GM19328 (cell line): ENCODE measurements around the gene PPID.
"Not testable (repeated sequence)": the region's sequence is repeated elsewhere in the genome, so short reads cannot be mapped to it uniquely, and the experiment has no call there.

Experiments used
- ATAC-seq: cut with Tn5 transposase; IDR thresholded peaks from one replicate; pipeline ENCODE4 v1.9.1; 2021; ENCODE audit warnings: mild to moderate bottlenecking, moderate library complexity; ENCODE audit not compliant: unreplicated experiment

PPID gene

DNA sequence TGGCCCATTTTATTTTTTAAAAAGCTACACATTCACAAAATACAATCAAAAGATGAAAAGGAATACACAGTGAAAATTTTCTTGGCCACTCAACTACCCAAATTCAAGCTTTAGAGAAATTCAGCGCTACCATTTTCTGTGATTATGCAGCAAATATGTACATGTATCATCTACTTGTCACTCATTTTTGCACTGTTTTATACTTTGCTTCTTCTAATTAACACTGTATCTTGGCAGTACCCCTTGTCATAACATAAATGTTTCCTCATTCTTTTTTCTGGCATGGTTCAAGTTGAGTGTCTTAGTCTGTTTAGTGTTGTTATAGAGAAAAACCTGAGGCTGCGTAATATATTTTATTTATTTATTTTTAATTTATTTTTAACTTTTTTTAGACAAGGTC, 15.7 kb upstream of the PPID start:
- ATAC-seq, result no peak

DNA sequence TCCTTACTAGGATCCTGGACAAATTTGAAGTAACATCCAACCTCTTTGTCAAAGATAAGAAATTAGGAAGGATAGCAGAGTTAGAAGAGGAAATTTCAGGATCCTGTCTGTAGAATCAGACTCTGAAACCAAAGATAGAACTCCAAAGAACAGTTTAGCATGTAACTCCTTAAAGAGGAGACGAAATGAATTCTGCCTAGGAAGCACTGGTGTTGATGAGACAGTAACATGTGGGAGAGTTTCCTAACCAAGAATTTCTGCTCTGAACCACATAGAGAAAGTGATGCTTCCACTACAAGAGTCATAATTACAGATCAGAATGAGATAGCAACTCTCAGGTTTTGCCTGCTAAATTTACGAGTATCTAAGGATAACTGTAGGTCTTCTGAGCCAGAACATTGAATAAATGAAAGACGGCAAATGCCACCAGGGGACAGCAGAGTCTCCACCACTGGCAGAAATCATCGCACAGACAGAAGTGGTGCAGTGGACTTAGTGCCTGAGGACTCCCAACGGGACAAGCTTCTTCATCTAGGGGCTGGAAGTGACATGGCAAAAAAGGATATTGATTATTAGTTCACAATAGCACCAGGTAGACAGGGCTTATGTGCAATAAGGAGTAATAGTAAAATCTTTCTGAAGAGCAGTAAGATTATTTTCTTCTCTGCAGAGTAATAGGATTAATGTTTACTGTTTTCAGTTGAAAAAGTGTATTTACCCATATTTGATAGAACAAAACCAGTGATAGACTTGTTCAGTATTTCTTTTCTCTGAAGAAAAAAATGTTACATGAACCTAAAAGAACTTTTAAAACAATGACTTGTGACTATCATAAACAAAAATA, 6.7 kb upstream of the PPID start:
- ATAC-seq, result peak; percentile 83

DNA sequence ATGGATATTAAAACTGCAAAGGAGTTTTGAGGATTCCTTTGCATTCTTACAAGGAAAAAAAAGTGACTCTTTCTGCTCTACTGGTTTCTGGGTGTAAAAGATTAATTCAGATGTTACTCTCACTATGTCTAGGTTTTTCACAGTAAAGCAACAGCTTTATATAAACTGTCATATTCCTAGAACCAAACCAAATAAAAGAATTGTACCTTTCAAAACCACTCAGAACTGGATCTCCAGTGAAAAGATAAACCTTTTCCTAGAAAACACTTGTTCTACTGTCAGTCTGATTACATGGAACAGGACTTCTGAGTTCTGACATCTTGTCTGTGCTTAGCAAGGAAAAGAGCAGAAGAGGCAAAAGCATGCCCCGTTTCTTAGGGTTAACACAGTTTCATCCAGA, 5.0 kb upstream of the PPID start:
- ATAC-seq, result no peak

DNA sequence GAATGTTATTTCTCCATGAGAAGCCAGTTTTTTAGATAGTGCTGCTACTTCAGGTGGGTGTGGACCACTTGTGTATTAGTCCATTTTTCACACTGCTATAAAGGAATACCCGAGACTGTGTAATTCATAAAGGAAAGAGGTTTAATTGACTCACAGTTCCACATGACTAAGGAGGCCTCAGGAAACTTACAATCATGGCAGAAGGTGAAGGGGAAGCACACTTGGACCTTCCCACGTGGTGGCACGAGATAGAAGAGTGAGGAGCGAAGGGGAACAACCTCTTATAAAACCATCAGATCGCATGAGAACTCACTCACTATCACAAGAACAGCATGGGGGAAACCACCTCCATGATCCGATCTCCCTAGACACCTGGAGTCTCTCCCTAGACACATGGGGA, 3.4 kb upstream of the PPID start:
- no peak for ATAC-seq

DNA sequence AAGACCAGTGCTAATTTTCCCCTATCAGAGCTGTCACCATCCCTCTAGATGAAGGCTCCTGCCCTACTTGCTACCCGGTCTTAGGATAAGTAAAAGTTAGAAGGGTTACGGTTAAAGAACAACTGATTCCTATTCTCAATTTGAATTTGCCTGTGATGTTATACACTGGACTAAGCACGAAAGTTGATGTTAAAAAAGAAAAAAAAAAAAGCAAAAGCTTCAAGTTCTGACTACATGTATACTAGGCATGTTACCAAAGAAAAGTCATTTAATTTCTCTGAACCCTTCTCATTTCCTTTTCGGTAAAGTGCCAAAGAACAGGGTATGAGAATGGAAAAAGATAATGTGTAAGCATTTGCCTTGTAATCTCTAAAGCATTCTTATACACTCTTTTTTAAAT, 1.4 kb upstream of the PPID start:
- ATAC-seq, result no peak

DNA sequence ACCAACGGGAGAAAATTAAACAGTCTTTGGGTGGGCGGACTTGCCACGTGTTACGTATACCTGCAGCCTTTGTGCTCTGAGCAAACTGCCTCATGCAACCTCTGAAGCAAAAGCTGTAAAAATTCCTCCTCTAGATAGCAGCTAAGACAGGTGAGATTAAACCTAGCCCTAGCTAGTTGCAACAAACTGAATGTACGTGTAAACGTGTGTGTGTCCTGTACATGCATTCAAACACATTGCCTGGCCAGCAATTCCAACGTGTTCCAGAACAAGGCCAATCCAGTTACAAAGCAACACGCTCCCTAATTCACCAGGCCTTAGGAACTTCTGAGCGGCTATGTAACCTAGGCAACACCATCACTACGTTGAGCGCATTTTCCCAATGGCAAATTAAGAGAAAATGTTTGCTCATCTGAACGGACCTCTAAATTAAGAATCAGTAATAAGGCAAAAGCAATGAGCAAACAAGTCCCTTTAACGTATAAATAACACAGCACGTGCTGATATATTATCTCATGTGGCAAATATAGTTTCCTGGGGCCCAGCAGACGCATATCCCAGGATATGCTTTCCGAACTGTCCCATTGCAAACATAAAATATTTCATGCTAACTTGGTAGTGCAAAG, 792 bp downstream of the PPID start:
- ATAC-seq, result peak; percentile 10

DNA sequence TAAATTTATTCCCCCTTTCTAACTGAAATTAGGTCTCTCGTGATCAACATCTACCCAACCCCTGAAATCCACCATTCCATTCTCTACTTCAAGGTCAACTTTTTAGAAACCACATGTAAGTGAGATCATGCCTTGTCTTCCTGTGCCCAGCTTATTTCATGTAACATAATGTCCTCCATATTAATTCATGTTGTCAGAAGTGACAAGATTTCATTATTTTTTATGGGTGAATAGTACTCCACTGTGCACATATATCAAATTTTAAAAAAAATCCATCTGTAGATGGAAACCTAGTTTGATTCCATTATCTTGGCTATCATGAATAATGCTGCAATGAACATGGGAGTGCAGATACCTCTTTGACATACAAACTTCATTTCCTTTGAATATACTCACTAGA, 1.5 kb downstream of the PPID start:
- no peak for ATAC-seq

DNA sequence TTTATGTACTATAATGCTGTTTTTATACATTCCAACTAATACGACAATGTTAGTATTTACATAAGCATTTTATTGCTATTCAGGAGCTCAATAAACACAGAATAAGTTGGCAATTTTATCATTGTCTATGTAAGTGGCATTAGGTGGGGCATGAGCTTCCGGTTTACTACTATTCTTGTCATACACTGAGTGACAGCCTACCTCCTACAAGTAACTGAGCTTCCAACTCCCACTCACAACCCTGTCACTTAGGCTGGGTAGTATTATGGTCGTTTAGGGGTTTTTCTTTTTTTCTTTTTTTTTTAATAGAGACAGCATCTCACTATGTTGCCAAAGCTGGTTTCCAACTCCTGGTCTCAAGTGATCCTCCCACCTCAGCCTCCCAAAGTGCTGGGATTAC, 7.4 kb downstream of the PPID start:
- ATAC-seq, result no peak

DNA sequence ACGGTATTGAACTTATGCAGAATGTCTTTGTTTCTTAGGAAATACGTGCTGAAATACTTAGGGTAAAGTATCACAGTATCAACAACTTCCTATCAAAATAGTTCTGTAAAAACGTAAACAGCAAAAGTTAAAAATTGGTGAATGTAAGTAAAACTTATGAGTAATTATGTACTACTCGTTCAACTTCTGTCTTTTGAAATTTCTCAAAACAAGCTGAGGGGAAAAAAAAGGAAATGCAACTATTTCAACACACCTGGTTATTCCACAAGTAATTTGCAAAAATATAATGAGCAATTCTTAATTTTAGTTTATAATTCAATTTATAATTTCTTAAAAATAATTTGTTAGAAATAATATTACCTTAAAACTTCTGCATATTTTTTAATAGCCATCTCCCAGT, 8.3 kb downstream of the PPID start:
- ATAC-seq, result no peak

DNA sequence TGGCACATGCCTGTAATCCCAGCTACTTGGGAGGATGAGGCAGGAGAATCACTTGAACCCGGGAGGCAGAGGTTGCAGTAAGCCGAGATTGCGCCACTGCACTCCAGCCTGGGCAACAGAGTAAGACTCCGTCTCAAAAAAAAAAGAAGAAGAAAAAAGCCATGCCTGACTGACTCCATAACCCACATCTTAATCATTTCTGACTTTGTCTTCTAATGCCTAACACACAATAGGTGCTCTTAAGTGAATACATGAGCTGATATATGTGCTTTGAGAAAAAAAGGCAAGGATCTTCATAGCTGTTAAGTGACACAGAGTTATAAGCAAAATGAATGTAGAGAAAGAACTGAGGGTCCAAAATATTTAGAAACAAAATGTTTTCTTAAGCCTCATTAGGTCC, 10.6 kb downstream of the PPID start:
- not testable (repeated sequence) for ATAC-seq

DNA sequence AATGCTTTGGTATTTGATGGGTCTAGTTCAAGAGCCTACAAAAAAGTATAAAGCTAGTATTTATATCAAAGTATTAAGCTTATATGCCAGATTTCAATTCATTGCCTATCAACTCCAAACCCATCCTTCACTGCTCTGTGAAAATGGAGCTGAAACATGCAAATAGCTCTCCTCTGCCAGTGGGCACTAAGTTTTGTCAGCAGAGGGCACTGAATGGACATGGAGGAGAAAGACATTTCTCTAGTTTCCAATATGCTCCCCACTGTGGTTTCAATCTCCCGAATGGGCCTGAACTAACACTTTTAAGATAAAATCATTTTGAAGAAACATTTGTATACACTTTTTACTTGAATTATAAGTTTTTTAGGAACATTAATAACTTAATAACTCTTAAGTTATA, 12.4 kb downstream of the PPID start:
- no peak for ATAC-seq

DNA sequence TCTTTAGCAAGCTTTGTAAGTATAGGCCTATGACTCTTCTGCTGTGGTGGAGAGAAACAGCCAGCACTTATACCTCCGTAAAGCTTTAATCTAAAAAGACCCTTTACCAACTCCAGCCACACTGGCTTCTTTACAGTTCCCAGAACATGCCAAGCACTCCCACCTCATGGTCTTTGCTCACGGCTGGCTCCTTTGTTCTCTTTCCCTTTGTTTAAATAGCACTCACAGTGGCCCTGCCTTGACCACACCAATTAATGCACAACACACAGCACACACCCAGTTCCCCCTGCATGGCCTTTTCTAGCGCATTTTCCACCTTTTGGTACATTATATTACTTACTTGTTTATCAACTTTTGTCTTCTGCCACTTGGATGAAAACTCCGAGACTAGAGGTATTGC, 18.9 kb downstream of the PPID start:
- ATAC-seq, result no peak

DNA sequence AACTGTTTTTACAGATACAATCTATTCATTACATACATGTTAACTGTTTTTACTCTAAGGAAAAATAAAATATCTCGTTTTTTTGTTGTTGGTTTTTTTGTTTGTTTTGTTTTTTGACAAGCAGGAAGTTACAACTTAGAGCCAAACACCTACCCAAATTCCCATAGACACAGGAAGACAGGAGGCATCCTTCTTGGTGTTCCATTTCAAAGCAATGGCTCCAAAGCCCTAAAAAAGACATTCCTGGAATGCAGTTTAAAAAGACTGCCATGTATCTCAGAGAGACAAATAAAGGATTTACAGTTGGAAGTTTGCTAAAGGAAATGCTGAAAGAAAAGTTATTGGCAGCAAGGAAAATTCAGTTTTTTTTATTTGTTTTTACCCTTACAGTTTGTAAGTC, 34.4 kb downstream of the PPID start:
- ATAC-seq, result no peak

DNA sequence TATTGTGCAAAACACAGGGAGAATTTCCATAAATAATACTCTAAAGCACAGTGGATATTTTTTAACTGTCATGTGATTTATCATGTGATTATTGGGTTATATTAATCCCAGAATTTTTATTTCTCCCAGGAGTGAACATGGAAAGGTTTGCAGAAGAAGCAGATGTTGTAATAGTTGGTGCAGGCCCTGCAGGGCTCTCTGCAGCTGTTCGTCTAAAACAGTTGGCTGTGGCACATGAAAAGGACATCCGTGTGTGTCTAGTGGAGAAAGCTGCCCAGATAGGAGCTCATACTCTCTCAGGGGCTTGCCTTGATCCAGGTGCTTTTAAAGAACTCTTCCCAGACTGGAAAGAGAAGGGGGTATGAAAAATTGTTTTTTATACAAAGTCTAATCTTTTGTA, 41.1 kb downstream of the PPID start:
- no peak for ATAC-seq

DNA sequence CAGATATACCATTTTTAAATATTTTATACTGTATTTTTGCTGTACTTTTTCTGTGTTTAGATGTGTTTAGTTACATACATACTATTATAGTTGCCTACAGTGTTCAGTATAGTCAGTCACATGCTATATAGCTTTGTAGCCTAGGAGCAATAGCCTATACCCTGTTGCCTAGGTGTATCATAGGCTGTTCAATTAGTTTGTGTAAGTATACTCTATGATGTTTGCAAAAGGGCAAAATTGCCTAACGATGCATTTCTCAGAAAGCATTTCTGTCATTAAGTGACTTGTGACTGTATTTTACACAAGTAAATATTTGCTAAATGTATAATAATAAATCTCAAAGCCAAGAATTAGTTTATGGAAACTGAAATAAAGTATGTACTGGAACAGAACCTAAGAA, 41.6 kb downstream of the PPID start:
- no peak for ATAC-seq

DNA sequence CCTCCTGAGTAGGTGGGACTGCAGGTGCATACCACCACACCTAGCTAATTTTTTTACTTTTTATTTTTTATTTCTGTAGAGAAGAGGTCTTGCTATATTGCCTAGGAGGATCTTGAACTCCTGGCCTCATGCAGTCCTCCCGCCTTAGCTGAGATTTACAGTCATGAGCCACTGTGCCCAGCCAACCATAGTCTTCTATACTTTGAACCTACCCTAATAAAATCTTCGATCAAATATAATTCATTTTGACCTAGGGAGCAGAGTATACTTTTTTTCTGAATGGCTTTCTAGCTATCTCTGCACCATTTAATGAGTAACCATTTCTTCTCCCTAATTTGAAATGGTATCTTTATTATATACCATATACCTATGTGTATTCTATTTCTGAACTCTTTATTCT, 44.4 kb downstream of the PPID start:
- no peak for ATAC-seq

DNA sequence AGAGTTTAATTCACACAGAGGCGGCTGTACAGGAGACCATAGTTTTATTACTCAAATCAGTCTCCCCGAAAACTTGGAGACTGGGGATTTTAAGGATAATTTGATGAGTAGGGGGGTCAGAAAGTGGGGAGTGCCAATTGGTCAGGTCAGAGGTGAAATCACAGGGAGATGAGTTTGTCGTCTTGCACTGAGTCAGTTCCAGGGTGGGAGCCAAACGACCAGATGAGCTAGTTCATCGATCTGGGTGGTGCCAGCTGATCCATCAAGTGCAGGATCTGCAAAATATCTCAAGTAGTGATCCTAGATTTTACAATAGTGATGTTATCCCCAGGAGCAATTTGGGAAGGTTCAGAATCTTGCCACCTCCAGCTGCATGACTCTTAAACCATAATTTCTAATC, 47.1 kb downstream of the PPID start:
- no peak for ATAC-seq

DNA sequence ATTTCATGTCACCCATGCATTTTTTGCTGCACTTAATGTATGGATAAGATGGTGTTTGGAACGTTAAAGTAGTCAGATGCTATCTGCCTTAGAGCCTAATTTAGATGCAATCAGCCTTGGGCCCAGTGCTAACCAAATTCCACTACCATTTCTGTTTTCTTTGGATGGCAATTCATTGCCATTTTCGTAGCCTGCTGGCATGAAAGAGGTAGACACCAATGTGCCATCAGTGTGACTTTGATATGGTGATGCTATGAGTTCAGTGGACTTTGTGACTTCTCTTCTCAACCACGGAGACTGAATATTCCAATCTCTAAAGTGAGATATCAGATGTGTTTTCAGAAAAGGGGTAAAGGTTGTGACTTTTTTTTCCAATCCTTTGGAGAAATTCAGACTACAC, 49.6 kb downstream of the PPID start:
- ATAC-seq, result no peak

DNA sequence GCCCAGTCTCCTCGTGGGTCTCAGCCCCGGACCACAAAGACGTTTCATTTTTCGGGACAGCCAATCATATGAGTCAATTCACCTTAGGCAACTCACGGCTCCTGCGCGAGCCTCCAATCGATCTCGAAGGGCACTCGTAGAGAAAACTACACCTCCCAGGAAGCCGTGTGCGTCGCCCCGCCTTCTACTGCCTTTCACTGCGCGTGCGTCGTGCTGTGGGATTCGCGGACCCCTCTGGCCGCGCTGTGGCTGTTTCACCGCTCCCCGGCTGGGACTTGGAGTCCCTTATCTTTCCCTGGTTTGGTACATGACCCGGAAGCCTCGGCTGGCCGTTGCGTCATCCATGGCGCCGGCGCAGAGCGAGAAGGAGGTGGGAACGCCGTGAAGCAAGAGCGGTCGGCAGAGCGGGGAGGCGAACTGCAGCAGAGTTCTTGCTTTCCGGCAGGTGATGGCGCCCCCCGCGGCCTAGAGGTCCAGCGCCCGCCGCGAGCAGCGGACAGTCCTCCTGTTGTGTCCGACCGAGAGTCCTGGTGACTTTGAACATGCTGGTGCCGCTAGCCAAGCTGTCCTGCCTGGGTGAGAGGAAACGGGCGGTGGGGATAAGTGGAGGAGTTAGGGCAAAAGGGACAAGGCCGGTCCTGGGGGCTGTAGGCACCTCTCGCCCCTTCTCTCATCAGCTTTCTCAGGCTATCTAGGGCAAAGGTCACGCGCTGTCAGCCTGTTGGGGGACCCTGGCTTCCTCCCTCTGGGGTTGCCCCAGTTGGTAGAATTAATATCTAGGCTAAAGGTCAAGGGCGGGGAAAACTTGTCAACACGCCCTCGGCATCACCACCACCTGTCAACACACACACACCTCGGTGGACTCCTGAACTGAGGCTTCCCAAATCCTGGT, 51.0 kb downstream of the PPID start, which contains the start of gene ETFDH:
Gene ETFDH (plus strand): TSS at position 382 of the 892 bp plus-strand sequence. CDS start 161 bp downstream, at position 543.
- ATAC-seq, result peak; percentile 85

DNA sequence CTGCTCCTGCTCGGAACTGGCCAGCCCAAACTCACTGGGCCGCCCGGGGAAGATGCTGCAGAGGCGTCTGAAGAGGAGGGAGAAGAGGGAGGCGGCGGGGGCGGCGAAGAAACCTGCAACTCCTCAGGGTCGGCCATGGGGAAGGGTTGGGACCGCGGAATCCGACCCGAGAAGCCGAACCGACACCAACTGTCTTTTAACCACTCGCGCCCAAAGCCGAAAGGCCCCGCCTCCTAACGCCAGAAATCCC, 51.6 kb downstream of the PPID start, which contains the start of gene C4orf46:
Gene C4orf46 (minus strand): TSS at position 223 of the 250 bp plus-strand sequence. CDS start 86 bp downstream, at position 137.
- no peak for ATAC-seq

DNA sequence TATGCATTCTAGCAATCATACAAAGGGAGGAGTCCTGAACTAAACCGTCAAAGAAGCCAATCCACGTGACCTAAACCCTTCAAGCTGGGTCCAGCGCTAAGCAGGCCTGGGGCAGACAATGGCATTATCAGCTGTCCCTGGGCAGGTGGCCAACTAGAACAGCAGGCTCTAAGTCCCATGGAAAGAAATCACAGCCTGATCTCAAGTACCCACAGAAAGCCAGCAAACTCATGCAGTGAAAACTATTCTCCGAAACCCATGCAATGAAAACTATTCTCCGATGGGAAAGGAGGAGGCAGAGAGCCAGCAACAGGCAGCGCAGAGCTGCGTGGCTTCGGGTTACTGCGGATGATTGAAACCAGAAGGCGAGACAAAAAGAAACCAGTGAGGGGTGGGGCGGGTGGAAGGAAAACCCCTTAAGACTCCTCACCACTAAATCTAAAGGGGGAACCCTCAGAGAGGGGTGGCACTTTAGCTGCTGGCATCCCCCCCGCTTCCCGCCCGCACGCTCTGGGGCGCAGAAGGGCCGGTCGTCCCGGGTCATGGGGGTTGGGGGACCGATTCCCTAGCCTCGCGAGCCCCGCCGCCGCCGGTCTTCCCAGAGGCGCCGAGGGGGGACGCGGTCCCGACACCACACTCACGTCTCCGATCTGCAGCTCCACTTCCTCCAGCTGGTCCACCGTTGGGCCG, 52.1 kb downstream of the PPID start:
- ATAC-seq, result peak; percentile 20
